ENCODE results near the gene DLG5. TPM values are rescaled to one million over a fixed set of nuclear protein-coding genes. Genes with fewer than 3 reads are reported as not detected.

The DLG5 gene
- total RNA-seq, 4 donors from 2014 or later = 40.6 to 134 (median 61.5) TPM

GRCh38 chr10:77845451-77845850, 81.1 kb downstream of the DLG5 start:
- peaks cover 0 to 39% (median 0%) of the 10 kb centered on the region in 3 donors for H3K36me3 ChIP-seq
- H3K4me1 ChIP-seq = peaks cover 0 to 34% (median 3%) of the 10 kb centered on the region in 4 donors
- DNase-seq = no peak
- no peaks in the 10 kb centered on the region for H3K9me3 ChIP-seq
- no peak for TF ChIP-seq CTCF (IDR thresholded peaks at IDR 0.05)
- no peak for TF ChIP-seq POLR2A (IDR thresholded peaks at IDR 0.05)
- H3K27ac ChIP-seq = peak overlapping the region in 2 of 4 donors; percentile 72 to 89
- no peaks in the 10 kb centered on the region for H3K27me3 ChIP-seq
- H3K4me3 ChIP-seq = no peak overlapping the region

- TF ChIP-seq CTCF (IDR thresholded peaks at IDR 0.05) (no peak), POLR2A (IDR thresholded peaks at IDR 0.05) (no peak)
- no peak overlapping the region for H3K4me3 ChIP-seq
- H3K9me3 ChIP-seq = no peaks in the 10 kb centered on the region
- H3K27me3 ChIP-seq = no peaks in the 10 kb centered on the region
- peaks cover 0 to 34% (median 3%) of the 10 kb centered on the region in 4 donors for H3K4me1 ChIP-seq
- H3K36me3 ChIP-seq = peaks cover 0 to 42% (median 0%) of the 10 kb centered on the region in 3 donors
- DNase-seq = peak in 2 of 3 donors; percentile 70 to 72
- H3K27ac ChIP-seq = peak overlapping the region in 3 of 4 donors; percentile 69 to 89 (median 72)
These were observed 81.7 kb downstream of the DLG5 start for GRCh38 chr10:77844713-77845445.

GRCh38 chr10:77844177-77844576, 82.4 kb downstream of the DLG5 start:
- H3K4me3 ChIP-seq = no peak overlapping the region
- peak overlapping the region in 3 of 4 donors; percentile 69 to 89 (median 72) for H3K27ac ChIP-seq
- peaks cover 0 to 44% (median 0%) of the 10 kb centered on the region in 3 donors for H3K36me3 ChIP-seq
- no peak for TF ChIP-seq POLR2A (IDR thresholded peaks at IDR 0.05)
- TF ChIP-seq CTCF (IDR thresholded peaks at IDR 0.05) = peak in 2 of 6 experiments; percentile 6 to 22
- no peaks in the 10 kb centered on the region for H3K9me3 ChIP-seq
- H3K4me1 ChIP-seq = peaks cover 0 to 29% (median 3%) of the 10 kb centered on the region in 4 donors
- H3K27me3 ChIP-seq = no peaks in the 10 kb centered on the region
- DNase-seq = peak in 2 of 3 donors; percentile 74 to 80

- peaks cover 0 to 52% (median 0%) of the 10 kb centered on the region in 3 donors for H3K36me3 ChIP-seq
- DNase-seq = no peak
These were observed 83.3 kb downstream of the DLG5 start for GRCh38 chr10:77843264-77843663.

GRCh38 chr10:77842652-77843212, 83.8 kb downstream of the DLG5 start:
- DNase-seq = no peak
- Histone ChIP-seq H3K27ac (no peak overlapping the region), H3K4me1 (peaks cover 0 to 27% (median 3%) of the 10 kb centered on the region in 4 donors), H3K36me3 (peaks cover 0 to 52% (median 0%) of the 10 kb centered on the region in 3 donors), H3K27me3 (no peaks in the 10 kb centered on the region), H3K9me3 (no peaks in the 10 kb centered on the region), H3K4me3 (no peak overlapping the region)
- TF ChIP-seq POLR2A (IDR thresholded peaks at IDR 0.05) (no peak), CTCF (IDR thresholded peaks at IDR 0.05) (no peak)

More at GRCh38 chr10:77843264-77843663, 83.3 kb downstream of the DLG5 start:
- Histone ChIP-seq H3K9me3 (no peaks in the 10 kb centered on the region), H3K4me3 (no peak overlapping the region), H3K27me3 (no peaks in the 10 kb centered on the region), H3K27ac (peak overlapping the region in 1 of 4 donors; percentile 89), H3K4me1 (peaks cover 0 to 24% (median 3%) of the 10 kb centered on the region in 4 donors)
- TF ChIP-seq POLR2A (IDR thresholded peaks at IDR 0.05) = no peak
- TF ChIP-seq CTCF (IDR thresholded peaks at IDR 0.05) = no peak

All from Peyer's patch (tissue), 4 donors.